NB4 (cell line): ENCODE measurements around the gene PRKAR1B.

Experiments used
- MYC ChIP-seq: IDR thresholded peaks from 2 replicates; pipeline ENCODE4 v1.6.1; 2011; ENCODE audit warnings: low read depth, low read length
- POLR2A ChIP-seq: IDR thresholded peaks from 2 replicates; pipeline ENCODE4 v1.6.1; 2011; ENCODE audit warnings: mild to moderate bottlenecking; ENCODE audit not compliant: insufficient read length; ENCODE audit errors: extremely low read depth

GRCh38 chr7:621572-622285 is 105.4 kb downstream of the PRKAR1B start:
- TF ChIP-seq POLR2A (no peak), MYC (no peak)
